Measurements from ENCODE around the gene DNLZ. TPM values are rescaled to one million over a fixed set of nuclear protein-coding genes. Genes with fewer than 3 reads are reported as not detected.

DNLZ gene
- total RNA-seq, 1 experiment from 2014 or later, result 9.1 TPM

DNA sequence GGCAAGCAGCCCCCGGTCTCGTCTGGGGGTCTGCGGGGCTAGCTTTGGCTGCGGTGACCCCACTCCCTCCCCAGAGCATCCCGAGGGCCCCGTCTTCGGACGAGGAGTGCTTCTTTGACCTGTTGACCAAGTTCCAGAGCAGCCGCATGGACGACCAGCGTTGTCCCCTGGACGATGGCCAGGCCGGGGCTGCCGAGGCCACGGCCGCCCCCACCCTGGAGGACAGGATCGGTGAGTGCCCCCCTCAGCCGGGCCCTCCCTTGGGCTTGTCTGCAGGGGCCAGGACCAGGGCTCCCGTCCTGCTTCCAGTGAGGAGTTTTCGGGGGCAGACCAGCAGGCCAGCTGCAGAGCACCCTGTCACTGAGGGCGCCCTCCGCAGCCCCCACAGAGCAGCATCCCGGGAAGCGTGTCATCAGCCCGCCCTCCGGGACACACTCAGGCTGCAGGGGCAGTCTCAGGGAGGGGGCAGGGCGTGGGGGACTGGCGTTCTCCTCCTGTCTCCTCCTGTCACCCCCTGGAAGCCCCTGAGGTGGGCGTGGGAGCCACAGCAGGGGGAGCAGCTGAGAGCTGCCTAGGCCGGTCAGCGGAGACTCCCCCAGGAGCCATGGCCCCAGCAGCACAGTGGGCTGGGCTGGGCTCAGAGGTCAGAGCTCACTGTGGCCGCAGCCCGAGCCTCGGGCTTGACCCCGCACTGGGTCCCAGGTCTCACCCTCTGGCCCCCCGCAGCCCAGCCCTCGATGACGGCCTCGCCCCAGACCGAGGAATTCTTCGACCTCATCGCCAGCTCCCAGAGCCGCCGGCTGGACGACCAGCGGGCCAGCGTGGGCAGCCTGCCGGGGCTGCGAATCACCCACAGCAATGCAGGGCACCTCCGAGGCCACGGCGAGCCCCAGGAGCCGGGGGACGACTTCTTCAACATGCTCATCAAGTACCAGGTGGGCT lies 7.7 kb downstream of the DNLZ start:
- no peak overlapping the region for H3K4me3 ChIP-seq
- no peaks in the 10 kb centered on the region for H3K27me3 ChIP-seq (ENCODE audit: insufficient read depth, low read depth)
- ChIA-PET POLR2A (ENCODE audit: unreplicated experiment) (no interaction called here), CTCF (no interaction called here)
- no peaks in the 10 kb centered on the region for H3K79me2 ChIP-seq (ENCODE audit: low read depth)
- H3K4me2 ChIP-seq, result peak overlapping the region; percentile 36; the same call in 1 of the 2 replicates
- no peaks in the 10 kb centered on the region for H3K36me3 ChIP-seq (ENCODE audit: low read depth)
- intact Hi-C loops (cut with micrococcal nuclease; ENCODE audit: unreplicated experiment), result no loop called here
- no peak overlapping the region for H2AFZ ChIP-seq
- no peak overlapping the region for H3K27ac ChIP-seq
- no peaks in the 10 kb centered on the region for H3K9me2 ChIP-seq (ENCODE audit: insufficient read depth)
- no peaks in the 10 kb centered on the region for H3K9me3 ChIP-seq (ENCODE audit: insufficient read depth, low read depth)
- H4K20me1 ChIP-seq (ENCODE audit: insufficient read depth), result no peaks in the 10 kb centered on the region
- no peaks in the 10 kb centered on the region; the same call in 1 of the 2 replicates for H3K4me1 ChIP-seq (replicated peaks; ENCODE audit: insufficient read depth)
- BruUV-seq (replicated peaks), result no TSS peak
- H3F3A ChIP-seq (ENCODE audit: insufficient read depth, low read depth), result peaks cover 12% of the 10 kb centered on the region; the same call in 1 of the 2 replicates
- TF ChIP-seq, protein P1, sequence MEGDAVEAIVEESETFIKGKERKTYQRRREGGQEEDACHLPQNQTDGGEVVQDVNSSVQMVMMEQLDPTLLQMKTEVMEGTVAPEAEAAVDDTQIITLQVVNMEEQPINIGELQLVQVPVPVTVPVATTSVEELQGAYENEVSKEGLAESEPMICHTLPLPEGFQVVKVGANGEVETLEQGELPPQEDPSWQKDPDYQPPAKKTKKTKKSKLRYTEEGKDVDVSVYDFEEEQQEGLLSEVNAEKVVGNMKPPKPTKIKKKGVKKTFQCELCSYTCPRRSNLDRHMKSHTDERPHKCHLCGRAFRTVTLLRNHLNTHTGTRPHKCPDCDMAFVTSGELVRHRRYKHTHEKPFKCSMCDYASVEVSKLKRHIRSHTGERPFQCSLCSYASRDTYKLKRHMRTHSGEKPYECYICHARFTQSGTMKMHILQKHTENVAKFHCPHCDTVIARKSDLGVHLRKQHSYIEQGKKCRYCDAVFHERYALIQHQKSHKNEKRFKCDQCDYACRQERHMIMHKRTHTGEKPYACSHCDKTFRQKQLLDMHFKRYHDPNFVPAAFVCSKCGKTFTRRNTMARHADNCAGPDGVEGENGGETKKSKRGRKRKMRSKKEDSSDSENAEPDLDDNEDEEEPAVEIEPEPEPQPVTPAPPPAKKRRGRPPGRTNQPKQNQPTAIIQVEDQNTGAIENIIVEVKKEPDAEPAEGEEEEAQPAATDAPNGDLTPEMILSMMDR (conservative IDR thresholded peaks at IDR 0.05), result no peak
- no peak for TF ChIP-seq EZH2 (IDR thresholded peaks at IDR 0.05; ENCODE audit: low read depth)
- no peak for DNase-seq

DNA sequence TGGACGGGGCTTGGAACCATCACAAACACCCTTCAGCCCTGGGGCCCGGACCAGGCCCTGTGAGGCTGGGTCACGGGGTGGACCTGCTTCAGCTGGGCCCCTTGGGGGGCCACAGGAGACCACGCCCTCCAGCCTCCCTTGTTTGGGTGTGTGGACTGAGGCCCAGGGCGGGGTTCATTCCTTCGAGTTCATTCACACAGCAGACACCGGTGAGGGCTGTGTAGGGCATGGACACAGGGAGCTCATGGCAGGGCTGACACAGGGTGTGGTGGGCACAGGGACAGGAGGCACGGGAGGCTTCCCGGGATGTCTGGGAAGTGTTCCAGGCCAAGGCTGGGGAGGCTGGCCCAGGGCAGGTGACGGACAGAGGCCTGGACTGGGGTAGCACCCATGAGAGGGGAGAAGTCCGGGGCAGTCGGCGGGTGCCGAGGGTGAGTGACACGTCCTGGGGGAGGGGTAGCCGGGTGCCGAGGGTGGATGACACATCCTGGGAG lies 8.9 kb downstream of the DNLZ start:
- Histone ChIP-seq H3K4me3 (no peak overlapping the region), H3K9me3 (ENCODE audit: insufficient read depth, low read depth) (no peaks in the 10 kb centered on the region), H2AFZ (no peak overlapping the region), H3K27ac (no peak overlapping the region), H3K9me2 (ENCODE audit: insufficient read depth) (no peaks in the 10 kb centered on the region), H3K79me2 (ENCODE audit: low read depth) (no peaks in the 10 kb centered on the region), H3K4me2 (peak overlapping the region; percentile 34; the same call in 1 of the 2 replicates), H3K36me3 (ENCODE audit: low read depth) (no peaks in the 10 kb centered on the region), H3F3A (ENCODE audit: insufficient read depth, low read depth) (peaks cover 12% of the 10 kb centered on the region; the same call in 1 of the 2 replicates), H3K4me1 (replicated peaks; ENCODE audit: insufficient read depth) (no peaks in the 10 kb centered on the region; the same call in 1 of the 2 replicates), H4K20me1 (ENCODE audit: insufficient read depth) (no peaks in the 10 kb centered on the region), H3K27me3 (ENCODE audit: insufficient read depth, low read depth) (no peaks in the 10 kb centered on the region)
- TF ChIP-seq EZH2 (IDR thresholded peaks at IDR 0.05; ENCODE audit: low read depth), result no peak
- TF ChIP-seq, protein P1 (conservative IDR thresholded peaks at IDR 0.05), result no peak
- CTCF ChIA-PET, result interaction anchor here (1.1 kb wide), 1 partner anchor 8 kb away, joined by 5 read pairs; no protein-coding TSS in a partner anchor
- POLR2A ChIA-PET (ENCODE audit: unreplicated experiment), result interaction anchor here (0.6 to 0.7 kb wide), 2 partner anchors 8 to 447 kb away, joined by 3 to 4 read pairs; partner anchors contain the start of genes CAMSAP1 and DNLZ
- intact Hi-C loops (cut with micrococcal nuclease; ENCODE audit: unreplicated experiment), result no loop called here
- peak; percentile 63 to 69 for DNase-seq
- no TSS peak for BruUV-seq (replicated peaks)

DNA sequence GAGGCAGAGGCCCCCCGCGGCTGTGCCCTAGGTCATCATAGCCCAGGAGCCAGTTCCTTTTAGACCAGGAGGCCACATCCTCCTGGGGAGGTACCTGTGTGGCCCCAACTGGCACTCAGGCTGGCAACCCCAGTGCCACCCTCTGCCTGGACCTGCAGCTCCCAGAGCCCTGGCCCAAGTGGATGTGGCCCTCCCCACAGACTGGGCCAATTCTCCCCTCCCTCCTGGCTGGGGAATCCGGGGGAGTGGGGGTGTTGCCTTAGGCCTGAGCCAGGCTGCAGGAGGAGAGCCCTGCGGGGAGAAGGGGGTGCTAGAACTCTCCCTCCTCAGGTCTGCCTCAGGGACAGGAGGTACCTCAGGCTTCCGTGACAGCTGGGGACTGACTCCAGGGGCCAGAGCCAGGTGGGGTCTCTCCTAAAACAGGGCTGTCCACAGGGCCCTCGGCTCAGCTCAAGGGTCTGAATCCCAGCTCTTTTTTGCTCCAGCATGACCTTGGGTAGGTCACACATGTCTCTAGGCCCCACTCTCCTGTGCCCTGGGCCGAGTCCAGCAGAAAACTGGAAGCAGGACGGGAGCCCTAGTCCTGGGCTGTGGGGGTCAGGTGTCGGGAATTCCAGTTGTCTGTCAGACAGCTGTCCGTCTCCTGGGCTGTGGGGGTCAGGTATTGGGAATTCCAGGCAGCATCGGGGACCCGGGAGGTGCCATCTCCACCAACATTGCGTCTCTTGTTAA lies 9.6 kb downstream of the DNLZ start:
- no peaks in the 10 kb centered on the region; the same call in 1 of the 2 replicates for H3K4me1 ChIP-seq (replicated peaks; ENCODE audit: insufficient read depth)
- H3K27ac ChIP-seq, result no peak overlapping the region
- H3K79me2 ChIP-seq (ENCODE audit: low read depth), result no peaks in the 10 kb centered on the region
- H3K4me3 ChIP-seq, result no peak overlapping the region
- intact Hi-C loops (cut with micrococcal nuclease; ENCODE audit: unreplicated experiment), result no loop called here
- H3K4me2 ChIP-seq, result no peak overlapping the region
- H3F3A ChIP-seq (ENCODE audit: insufficient read depth, low read depth), result peaks cover 12% of the 10 kb centered on the region; the same call in 1 of the 2 replicates
- no peaks in the 10 kb centered on the region for H3K36me3 ChIP-seq (ENCODE audit: low read depth)
- no peaks in the 10 kb centered on the region for H4K20me1 ChIP-seq (ENCODE audit: insufficient read depth)
- H2AFZ ChIP-seq, result no peak overlapping the region
- ChIA-PET POLR2A (ENCODE audit: unreplicated experiment) (interaction anchor here (0.7 kb wide), 1 partner anchor 447 kb away, joined by 4 read pairs; the partner anchor contains the start of gene CAMSAP1), CTCF (interaction anchor here (1.1 kb wide), 1 partner anchor 9 kb away, joined by 5 read pairs; no protein-coding TSS in a partner anchor)
- no peak for DNase-seq
- H3K27me3 ChIP-seq (ENCODE audit: insufficient read depth, low read depth), result no peaks in the 10 kb centered on the region
- H3K9me3 ChIP-seq (ENCODE audit: insufficient read depth, low read depth), result no peaks in the 10 kb centered on the region
- TF ChIP-seq, protein P1 (conservative IDR thresholded peaks at IDR 0.05), result no peak
- no peak for TF ChIP-seq EZH2 (IDR thresholded peaks at IDR 0.05; ENCODE audit: low read depth)
- H3K9me2 ChIP-seq (ENCODE audit: insufficient read depth), result no peaks in the 10 kb centered on the region
- no TSS peak for BruUV-seq (replicated peaks)
